ENCODE results near the gene TSPAN3. TPM values are rescaled to one million over a fixed set of nuclear protein-coding genes. Genes with fewer than 3 reads are reported as not detected.

The TSPAN3 gene
- polyA plus RNA-seq, 1 experiment: 344 TPM

DNA sequence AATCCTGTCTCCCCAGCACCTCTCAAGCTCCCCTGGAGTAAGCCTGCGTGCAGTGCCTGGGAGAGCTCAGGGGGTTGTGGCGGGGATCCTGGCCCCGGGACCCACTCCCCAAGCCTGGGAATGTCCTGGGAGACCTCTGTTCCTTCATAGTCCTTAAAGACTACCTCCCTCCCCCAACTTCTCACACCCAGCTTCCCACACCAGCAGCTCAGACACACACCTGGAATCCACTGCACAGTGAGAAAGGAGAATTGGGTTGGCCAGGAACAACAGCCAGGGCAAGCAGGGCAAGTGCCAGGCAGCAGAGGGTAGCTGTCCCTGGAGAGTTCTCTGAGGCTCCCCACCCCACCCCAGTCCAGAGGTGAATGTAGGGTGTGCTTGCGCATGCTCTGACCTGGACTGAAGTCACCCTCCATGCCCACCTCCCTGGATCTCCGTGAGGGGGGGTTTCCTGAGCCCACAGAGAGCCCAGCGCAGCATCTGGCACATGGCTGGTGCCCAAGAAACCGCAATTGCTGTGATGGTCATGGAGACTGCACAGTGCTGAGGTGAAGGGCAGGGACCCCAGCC is 53.7 kb downstream of the TSPAN3 start:
- TF ChIP-seq, protein P1, sequence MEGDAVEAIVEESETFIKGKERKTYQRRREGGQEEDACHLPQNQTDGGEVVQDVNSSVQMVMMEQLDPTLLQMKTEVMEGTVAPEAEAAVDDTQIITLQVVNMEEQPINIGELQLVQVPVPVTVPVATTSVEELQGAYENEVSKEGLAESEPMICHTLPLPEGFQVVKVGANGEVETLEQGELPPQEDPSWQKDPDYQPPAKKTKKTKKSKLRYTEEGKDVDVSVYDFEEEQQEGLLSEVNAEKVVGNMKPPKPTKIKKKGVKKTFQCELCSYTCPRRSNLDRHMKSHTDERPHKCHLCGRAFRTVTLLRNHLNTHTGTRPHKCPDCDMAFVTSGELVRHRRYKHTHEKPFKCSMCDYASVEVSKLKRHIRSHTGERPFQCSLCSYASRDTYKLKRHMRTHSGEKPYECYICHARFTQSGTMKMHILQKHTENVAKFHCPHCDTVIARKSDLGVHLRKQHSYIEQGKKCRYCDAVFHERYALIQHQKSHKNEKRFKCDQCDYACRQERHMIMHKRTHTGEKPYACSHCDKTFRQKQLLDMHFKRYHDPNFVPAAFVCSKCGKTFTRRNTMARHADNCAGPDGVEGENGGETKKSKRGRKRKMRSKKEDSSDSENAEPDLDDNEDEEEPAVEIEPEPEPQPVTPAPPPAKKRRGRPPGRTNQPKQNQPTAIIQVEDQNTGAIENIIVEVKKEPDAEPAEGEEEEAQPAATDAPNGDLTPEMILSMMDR (IDR thresholded peaks at IDR 0.05; ENCODE audit: insufficient read depth, low read depth, low read length): no peak
- Histone ChIP-seq H3K36me3 (ENCODE audit: control insufficient read depth, insufficient read depth, low read length) (no peaks in the 10 kb centered on the region), H3K27me3 (ENCODE audit: control insufficient read depth, insufficient read depth, low read length) (no peaks in the 10 kb centered on the region), H3K4me3 (ENCODE audit: low read depth, low read length) (no peak overlapping the region)
- ChIA-PET CTCF (interaction anchor here (1.0 to 1.4 kb wide), 5 partner anchors 10 to 616 kb away, joined by 3 to 6 read pairs (median 3); partner anchors contain the start of gene LINGO1), POLR2A (no interaction called here)
- DNase-seq (ENCODE audit: low read depth): no peak

DNA sequence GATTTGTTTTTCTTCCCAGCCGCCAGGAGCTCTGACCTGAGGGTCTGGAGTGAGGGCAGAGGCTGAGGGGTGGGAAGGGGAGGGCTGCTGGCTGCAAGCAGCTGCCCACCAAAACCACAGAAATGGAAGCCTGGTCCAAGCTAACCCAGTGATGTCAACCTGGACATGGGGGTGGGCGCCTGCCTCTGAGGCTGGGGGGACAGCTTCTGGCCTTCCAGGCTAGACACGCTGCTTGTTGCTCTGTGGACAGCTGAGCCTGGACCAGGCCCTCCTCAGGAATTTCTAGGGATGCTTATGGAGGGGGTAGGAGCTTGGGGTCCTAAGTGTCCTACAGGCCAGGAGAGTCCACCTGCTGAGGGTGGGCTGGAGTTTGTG is 54.6 kb downstream of the TSPAN3 start:
- TF ChIP-seq, protein P1 (IDR thresholded peaks at IDR 0.05; ENCODE audit: insufficient read depth, low read depth, low read length): no peak
- ChIA-PET CTCF (interaction anchor here (1.0 to 1.4 kb wide), 5 partner anchors 10 to 617 kb away, joined by 3 to 6 read pairs (median 3); partner anchors contain the start of gene LINGO1), POLR2A (no interaction called here)
- Histone ChIP-seq H3K4me3 (ENCODE audit: low read depth, low read length) (no peak overlapping the region), H3K36me3 (ENCODE audit: control insufficient read depth, insufficient read depth, low read length) (no peaks in the 10 kb centered on the region), H3K27me3 (ENCODE audit: control insufficient read depth, insufficient read depth, low read length) (no peaks in the 10 kb centered on the region)
- no peak for DNase-seq (ENCODE audit: low read depth)

DNA sequence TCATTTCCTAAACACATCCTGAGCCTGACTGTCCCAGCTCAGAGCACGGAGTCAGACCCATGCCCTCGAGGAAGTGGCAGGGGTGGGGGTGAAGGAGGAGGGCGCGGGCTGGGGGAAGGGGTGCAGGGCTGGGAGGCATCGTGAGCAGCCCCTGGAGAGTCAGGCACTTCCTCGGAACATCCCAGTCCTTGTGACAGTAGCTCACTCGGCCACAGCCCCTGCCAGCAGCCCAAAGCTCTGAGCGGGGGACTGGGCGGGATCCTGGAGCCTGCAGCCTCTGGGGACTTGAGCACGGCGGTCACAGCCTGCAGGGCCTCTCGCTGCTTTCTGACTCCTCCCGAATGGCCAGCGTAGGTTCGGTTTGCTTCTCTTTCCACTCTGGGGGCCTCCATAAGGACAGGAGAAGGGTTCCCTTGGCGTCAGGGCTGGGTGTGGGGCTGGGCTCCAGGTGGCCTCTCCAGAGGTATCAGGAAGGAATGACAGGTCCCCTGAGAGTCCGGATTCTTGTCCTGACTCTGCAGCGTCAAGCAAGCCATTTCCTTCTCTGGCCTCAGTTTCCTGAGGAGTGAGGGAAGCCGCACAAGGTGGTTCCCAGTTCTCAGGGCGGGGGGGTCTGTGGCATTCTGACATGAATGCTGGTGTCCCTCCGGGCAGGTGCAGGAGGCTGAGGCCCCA is 55.1 kb downstream of the TSPAN3 start:
- DNase-seq (ENCODE audit: low read depth): no peak
- TF ChIP-seq, protein P1 (IDR thresholded peaks at IDR 0.05; ENCODE audit: insufficient read depth, low read depth, low read length): no peak
- ChIA-PET CTCF (interaction anchor here (1.2 to 1.4 kb wide), 3 partner anchors 9 to 528 kb away, joined by 3 to 6 read pairs (median 4); no protein-coding TSS in a partner anchor), POLR2A (interaction anchor here (0.6 kb wide), 1 partner anchor 523 kb away, joined by 8 read pairs; no protein-coding TSS in a partner anchor)
- Histone ChIP-seq H3K27me3 (ENCODE audit: control insufficient read depth, insufficient read depth, low read length) (0 out of 2 replicates have a peak, but pooled peaks cover 2% of the 10 kb centered on the region), H3K36me3 (ENCODE audit: control insufficient read depth, insufficient read depth, low read length) (no peaks in the 10 kb centered on the region), H3K4me3 (ENCODE audit: low read depth, low read length) (no peak overlapping the region)

DNA sequence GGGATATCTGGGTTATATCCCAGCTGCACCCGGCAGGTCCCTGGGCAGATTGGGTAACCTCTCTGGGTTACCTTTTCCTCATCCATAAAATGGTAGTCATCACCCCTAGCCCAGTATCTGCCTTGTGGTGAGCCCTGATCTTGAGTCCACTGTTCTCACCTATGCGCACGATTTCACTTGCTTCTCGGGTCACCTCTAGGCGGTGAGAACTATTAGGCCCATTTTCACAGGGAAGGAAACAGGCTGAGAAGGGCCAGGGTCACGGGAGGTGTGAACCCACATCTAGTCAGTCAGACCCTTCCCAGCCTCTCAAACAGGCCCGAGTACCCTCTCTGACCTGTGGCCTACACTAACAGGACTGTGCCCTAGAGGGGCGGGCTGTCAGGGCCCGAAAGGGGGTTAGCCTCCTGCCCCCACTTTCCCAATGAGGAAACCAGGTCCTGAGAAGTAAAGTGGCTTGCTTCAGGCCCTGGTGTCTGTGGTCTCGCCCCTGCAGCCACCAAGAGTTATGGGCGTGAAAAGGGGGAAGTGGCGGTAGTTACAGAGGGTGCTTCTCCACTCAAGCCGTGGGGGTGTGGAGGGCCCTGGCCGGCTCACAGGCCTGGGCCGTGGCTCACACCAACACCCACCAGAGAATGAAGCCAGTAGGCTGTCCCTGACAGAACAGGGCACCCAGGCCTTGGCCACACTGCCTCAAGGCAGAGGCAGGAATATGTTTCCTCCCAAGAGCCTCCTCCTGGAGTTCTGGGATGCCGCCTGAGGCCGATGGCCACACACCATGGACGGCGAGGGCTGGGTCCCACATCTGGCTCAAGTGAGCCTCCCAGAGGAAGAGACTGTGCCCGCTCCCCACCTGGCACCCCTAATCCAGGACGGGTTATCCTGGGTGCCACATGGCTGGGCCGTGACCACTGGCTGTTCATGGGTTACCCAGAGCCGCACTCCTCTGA is 56.5 kb downstream of the TSPAN3 start:
- CTCF ChIA-PET: interaction anchor here (0.7 to 1.8 kb wide), 2 partner anchors 9 to 10 kb away, joined by 3 to 10 read pairs; no protein-coding TSS in a partner anchor
- DNase-seq (ENCODE audit: low read depth): no peak
- POLR2A ChIA-PET: no interaction called here
- peaks cover 2% of the 10 kb centered on the region for H3K27me3 ChIP-seq (ENCODE audit: control insufficient read depth, insufficient read depth, low read length)
- no peaks in the 10 kb centered on the region for H3K36me3 ChIP-seq (ENCODE audit: control insufficient read depth, insufficient read depth, low read length)
- no peak overlapping the region for H3K4me3 ChIP-seq (ENCODE audit: low read depth, low read length)
- TF ChIP-seq, protein P1 (IDR thresholded peaks at IDR 0.05; ENCODE audit: insufficient read depth, low read depth, low read length): no peak

Data from BJ (cell line).